OCI-LY7 (cell line): ENCODE data around the gene LINGO3. TPM values are rescaled to one million over a fixed set of nuclear protein-coding genes. Genes with fewer than 3 reads are reported as not detected.

Source experiments
- BruUV-seq: library from RNA; stranded (reverse); fragments of 400-500 nt; replicated peaks from 2 replicates; lab custom pipeline; 2021; lab: Mats Ljungman, UMichigan
- CTCF ChIA-PET: fragments of 300-600 bp; sonication (Branson Sonifier 250); formaldehyde crosslinking; loops from one replicate; lab custom pipeline; 2022; ENCODE audit warnings: antibody characterized with exemption; ENCODE audit not compliant: unreplicated experiment; lab: Charles Lee
- POLR2A ChIA-PET: fragments of 300-600 bp; sonication (Branson Sonifier 250); formaldehyde crosslinking; loops from one replicate; lab custom pipeline; 2022; ENCODE audit warnings: antibody characterized with exemption; lab: Charles Lee
- DNase-seq: peaks from one replicate; pipeline ENCODE4 v3.0.0-alpha.2; 2015; ENCODE audit warnings: low spot score
- H2AFZ ChIP-seq: fragments of 200-600 bp; sonication (generic), shearing (Covaris generic); 2 replicates; pipeline ENCODE4 v1.6.1; 2014; ENCODE audit warnings: mild to moderate bottlenecking, antibody characterized with exemption, low read length, moderate library complexity
- H3K27ac ChIP-seq: fragments of 200-600 bp; sonication (generic); 2 replicates; pipeline ENCODE4 v1.5.1; 2014; ENCODE audit warnings: mixed run types, low read depth, mild to moderate bottlenecking, moderate library complexity, low read length, inconsistent platforms; ENCODE audit not compliant: poor library complexity, severe bottlenecking
- H3K36me3 ChIP-seq: fragments of 200-600 bp; sonication (generic); 2 replicates; pipeline ENCODE4 v1.6.1; 2014; ENCODE audit warnings: mild to moderate bottlenecking, antibody characterized with exemption, low read length, moderate library complexity, mixed read lengths; ENCODE audit not compliant: insufficient read depth
- H3K4me1 ChIP-seq: fragments of 200-600 bp; sonication (generic); 2 replicates; pipeline ENCODE4 v1.5.1; 2014; ENCODE audit warnings: mild to moderate bottlenecking, low read length; ENCODE audit not compliant: insufficient read depth, poor library complexity, severe bottlenecking
- H3K4me2 ChIP-seq: fragments of 200-600 bp; sonication (generic); 2 replicates; pipeline ENCODE4 v1.6.1; 2014; ENCODE audit warnings: mild to moderate bottlenecking, low read length
- H3K4me3 ChIP-seq: fragments of 200-600 bp; sonication (generic); 2 replicates; pipeline ENCODE4 v1.5.1; 2014; ENCODE audit warnings: mild to moderate bottlenecking, low read depth, low read length; ENCODE audit not compliant: poor library complexity, severe bottlenecking
- H3K79me2 ChIP-seq: fragments of 200-600 bp; sonication (generic); 2 replicates; pipeline ENCODE4 v1.6.1; 2016; ENCODE audit warnings: low read depth, mild to moderate bottlenecking, low read length, moderate library complexity, mixed read lengths; ENCODE audit not compliant: insufficient read depth
- H3K9me2 ChIP-seq: fragments of 200-600 bp; sonication (generic); 2 replicates; pipeline ENCODE4 v1.6.1; 2016; ENCODE audit warnings: mild to moderate bottlenecking, low read length, mixed read lengths; ENCODE audit not compliant: insufficient read depth
- H3K9me3 ChIP-seq: fragments of 200-600 bp; sonication (generic); 2 replicates; pipeline ENCODE4 v1.6.1; 2014; ENCODE audit warnings: mild to moderate bottlenecking, mixed run types, low read length, mixed read lengths
- H4K20me1 ChIP-seq: fragments of 200-600 bp; sonication (generic); 2 replicates; pipeline ENCODE4 v1.6.1; 2014; ENCODE audit warnings: mild to moderate bottlenecking, antibody characterized with exemption, low read length, moderate library complexity, mixed read lengths; ENCODE audit not compliant: insufficient read depth
- CTCF ChIP-seq: fragments of 200-600 bp; sonication (generic); conservative IDR thresholded peaks from 2 replicates; pipeline ENCODE4 v1.5.1; 2014; ENCODE audit warnings: mild to moderate bottlenecking, antibody characterized with exemption, low read length, moderate library complexity, mixed read lengths
- EZH2phosphoT487 ChIP-seq: fragments of 200-600 bp; sonication (generic); IDR thresholded peaks from 2 replicates; pipeline ENCODE4 v1.6.1; 2018; ENCODE audit warnings: low read depth, borderline replicate concordance, mild to moderate bottlenecking, mixed run types, antibody characterized with exemption, low read length, moderate library complexity, mixed read lengths
- intact Hi-C: fragments of 100-400 bp; cut with micrococcal nuclease; formaldehyde crosslinking; loops from one replicate; pipeline ENCODE4 v1.10.0; 2022; ENCODE audit not compliant: unreplicated experiment
- total RNA-seq, 2 experiments: library from RNA; depleted of rRNA in 1 of 2; stranded (reverse); fragments of >200 nt in 1 of 2; shearing (Covaris generic) in 1 of 2; gene quantifications; 2 replicates each; pipeline ENCODE4 v1.2.3, GENCODE V29; 2014 to 2022

LINGO3 gene
- total RNA-seq, 2 experiments from 2014 or later: 0.13 to 0.38 TPM

DNA sequence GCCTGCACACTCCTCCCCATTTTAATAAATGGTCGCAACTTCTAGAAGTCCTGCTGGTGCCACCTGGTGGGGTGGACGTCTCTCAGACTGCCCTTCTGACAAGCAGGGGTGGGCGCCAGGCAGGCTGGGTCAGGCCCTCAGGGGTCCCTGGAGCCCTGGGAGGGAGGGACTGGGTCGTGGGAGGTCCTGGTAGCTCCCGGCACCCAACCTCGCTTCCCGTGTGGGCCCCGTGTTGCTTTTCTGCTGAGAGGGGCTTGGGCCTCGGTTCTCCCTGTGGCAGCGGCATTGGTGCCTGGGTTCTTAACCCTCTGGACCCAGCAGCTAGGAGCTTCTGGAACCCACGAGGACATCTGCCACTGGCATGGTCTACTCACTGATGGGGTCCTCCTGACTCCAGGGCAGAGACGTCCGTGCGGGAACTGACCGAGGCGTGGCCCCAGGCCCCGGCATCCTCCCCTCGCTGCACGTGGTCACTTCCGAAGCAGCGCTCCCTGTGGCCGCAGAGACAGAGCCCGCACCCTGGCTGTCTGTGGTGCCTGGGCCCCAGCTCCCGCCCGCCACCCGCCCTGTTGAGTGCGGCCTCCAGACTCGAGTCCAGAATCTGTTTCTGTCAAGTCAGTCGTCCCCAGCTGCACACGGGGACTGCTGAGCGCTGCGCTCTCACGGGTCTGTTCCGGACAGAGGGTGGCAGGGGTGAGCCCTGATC lies 46.1 kb upstream of the LINGO3 start:
- intact Hi-C loops: no loop called here
- Histone ChIP-seq H3K4me3 (no peak overlapping the region), H3K36me3 (peaks cover 26% of the 10 kb centered on the region), H3K79me2 (no peaks in the 10 kb centered on the region), H3K4me1 (no peaks in the 10 kb centered on the region), H4K20me1 (no peaks in the 10 kb centered on the region), H3K9me2 (no peaks in the 10 kb centered on the region), H2AFZ (no peak overlapping the region), H3K9me3 (no peaks in the 10 kb centered on the region), H3K27ac (no peak overlapping the region), H3K4me2 (no peak overlapping the region)
- BruUV-seq: no TSS peak
- DNase-seq: no peak
- TF ChIP-seq CTCF (no peak), EZH2phosphoT487 (no peak)
- ChIA-PET POLR2A (no interaction called here), CTCF (no interaction called here)

DNA sequence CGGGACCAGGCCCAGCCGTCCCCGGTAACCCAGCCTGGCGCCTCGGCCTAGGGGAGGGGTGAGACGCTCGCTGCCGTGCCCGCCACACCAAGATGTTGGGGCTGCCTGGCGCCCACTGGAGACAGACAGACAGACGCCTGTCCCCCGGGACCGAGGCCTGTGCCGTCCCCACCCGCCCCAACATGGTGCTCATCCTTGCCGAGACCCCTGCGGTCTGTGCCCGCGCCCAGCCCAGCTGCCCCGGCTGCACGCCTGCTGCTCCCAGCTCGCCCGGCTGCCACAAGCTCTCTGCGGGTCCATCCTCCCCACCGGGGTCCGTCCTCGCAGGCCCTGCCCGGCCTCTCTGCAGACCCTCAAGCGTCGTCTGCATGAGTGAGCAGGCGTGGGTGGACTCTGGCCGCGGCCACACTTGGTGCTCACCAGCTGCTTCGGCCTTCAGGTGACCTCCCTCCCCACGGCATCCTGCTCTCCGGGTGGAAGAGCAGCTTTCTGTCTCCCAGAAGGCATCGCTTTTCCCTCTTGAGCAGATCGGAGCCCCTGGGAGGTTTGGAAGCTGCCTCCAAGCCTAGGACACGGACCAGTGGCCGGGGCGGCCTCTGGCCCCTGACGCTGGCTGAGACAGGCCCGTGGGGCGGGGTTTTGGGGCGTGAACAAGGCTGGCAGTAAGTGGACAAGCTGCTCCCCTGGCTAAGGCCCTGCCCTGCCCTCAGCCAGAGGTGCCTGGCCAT lies 45.4 kb upstream of the LINGO3 start:
- BruUV-seq: no TSS peak
- H3K36me3 ChIP-seq: peaks cover 26% of the 10 kb centered on the region

More for the DNA sequence above, 45.4 kb upstream of the LINGO3 start:
- H3K4me1 ChIP-seq: no peaks in the 10 kb centered on the region
- ChIA-PET CTCF (no interaction called here), POLR2A (no interaction called here)
- H3K79me2 ChIP-seq: no peaks in the 10 kb centered on the region
- no peak overlapping the region for H3K27ac ChIP-seq
- no peaks in the 10 kb centered on the region for H3K9me3 ChIP-seq
- intact Hi-C loops: no loop called here
- no peak for DNase-seq
- H2AFZ ChIP-seq: no peak overlapping the region
- TF ChIP-seq EZH2phosphoT487 (no peak), CTCF (no peak)
- H3K9me2 ChIP-seq: no peaks in the 10 kb centered on the region
- H4K20me1 ChIP-seq: no peaks in the 10 kb centered on the region
- no peak overlapping the region for H3K4me2 ChIP-seq
- H3K4me3 ChIP-seq: no peak overlapping the region
